ENCODE data around the gene SLC6A11. TPM values are rescaled to one million over a fixed set of nuclear protein-coding genes. Genes with fewer than 3 reads are reported as not detected.

SLC6A11 gene
- total RNA-seq, 4 donors from 2014 or later = not detected

DNA sequence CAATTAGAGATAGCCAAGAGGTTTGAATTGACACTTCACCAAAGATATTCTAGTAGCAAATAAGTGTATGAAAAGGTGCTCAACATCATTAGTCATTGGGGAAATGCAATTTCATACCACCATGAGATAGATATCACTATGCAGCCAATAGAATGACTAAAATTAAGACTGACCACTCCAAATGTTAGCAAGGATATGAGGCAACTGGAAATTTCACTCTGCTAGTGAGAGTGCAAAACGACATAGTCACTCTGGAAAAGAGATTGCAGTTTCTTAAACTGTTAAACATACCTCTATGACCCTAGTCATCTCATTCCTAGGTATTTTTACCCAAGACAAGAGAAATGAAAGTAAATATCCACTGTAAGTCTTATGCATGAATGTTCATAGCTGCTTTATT lies 27.6 kb upstream of the SLC6A11 start:
- H3K27ac ChIP-seq = no peak overlapping the region
- intact Hi-C loops (cut with DNase I) = no loop called here

DNA sequence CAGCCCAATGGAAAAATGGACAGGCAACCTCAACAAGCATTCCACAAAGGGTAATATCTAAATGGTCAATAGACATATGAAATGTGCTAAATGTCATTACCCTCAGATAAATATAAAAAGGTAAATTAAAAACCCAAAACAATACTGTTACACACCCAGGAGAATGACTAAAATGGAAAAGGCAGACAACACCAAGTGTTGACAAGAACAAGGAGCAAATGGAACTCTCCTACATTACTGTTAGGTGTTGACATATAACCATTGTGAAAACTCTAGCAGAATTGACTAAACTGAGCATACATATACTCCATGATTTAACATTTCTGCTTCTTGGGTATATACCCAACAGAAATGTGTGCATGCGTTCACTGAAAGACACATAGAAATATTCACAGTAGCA lies 25.3 kb upstream of the SLC6A11 start:
- no peak for TF ChIP-seq POLR2A (IDR thresholded peaks at IDR 0.05)
- TF ChIP-seq, protein P1, sequence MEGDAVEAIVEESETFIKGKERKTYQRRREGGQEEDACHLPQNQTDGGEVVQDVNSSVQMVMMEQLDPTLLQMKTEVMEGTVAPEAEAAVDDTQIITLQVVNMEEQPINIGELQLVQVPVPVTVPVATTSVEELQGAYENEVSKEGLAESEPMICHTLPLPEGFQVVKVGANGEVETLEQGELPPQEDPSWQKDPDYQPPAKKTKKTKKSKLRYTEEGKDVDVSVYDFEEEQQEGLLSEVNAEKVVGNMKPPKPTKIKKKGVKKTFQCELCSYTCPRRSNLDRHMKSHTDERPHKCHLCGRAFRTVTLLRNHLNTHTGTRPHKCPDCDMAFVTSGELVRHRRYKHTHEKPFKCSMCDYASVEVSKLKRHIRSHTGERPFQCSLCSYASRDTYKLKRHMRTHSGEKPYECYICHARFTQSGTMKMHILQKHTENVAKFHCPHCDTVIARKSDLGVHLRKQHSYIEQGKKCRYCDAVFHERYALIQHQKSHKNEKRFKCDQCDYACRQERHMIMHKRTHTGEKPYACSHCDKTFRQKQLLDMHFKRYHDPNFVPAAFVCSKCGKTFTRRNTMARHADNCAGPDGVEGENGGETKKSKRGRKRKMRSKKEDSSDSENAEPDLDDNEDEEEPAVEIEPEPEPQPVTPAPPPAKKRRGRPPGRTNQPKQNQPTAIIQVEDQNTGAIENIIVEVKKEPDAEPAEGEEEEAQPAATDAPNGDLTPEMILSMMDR (IDR thresholded peaks at IDR 0.05) = no peak
- DNase-seq = no peak
- no peak overlapping the region for H3K27ac ChIP-seq
- H3K4me3 ChIP-seq (replicated peaks in 1 of 3) = no peak overlapping the region
- H3K9me3 ChIP-seq = no peaks in the 10 kb centered on the region
- intact Hi-C loops (cut with DNase I) = no loop called here
- H3K36me3 ChIP-seq = no peaks in the 10 kb centered on the region
- WGBS, 2 donors = 93 to 100% methylated on average over 1 of the region's 1 CpG
- no peaks in the 10 kb centered on the region for H3K27me3 ChIP-seq
- no peaks in the 10 kb centered on the region for H3K4me1 ChIP-seq

More for the DNA sequence above, 27.6 kb upstream of the SLC6A11 start:
- Histone ChIP-seq H3K4me1 (no peaks in the 10 kb centered on the region), H3K9me3 (no peaks in the 10 kb centered on the region), H3K27me3 (no peaks in the 10 kb centered on the region), H3K36me3 (no peaks in the 10 kb centered on the region), H3K4me3 (replicated peaks in 1 of 3) (no peak overlapping the region)
- 30 to 35% methylated on average over 1 of the region's 1 CpG for WGBS, 2 donors
- no peak for DNase-seq
- TF ChIP-seq, protein P1 (IDR thresholded peaks at IDR 0.05) = no peak
- TF ChIP-seq POLR2A (IDR thresholded peaks at IDR 0.05) = no peak

DNA sequence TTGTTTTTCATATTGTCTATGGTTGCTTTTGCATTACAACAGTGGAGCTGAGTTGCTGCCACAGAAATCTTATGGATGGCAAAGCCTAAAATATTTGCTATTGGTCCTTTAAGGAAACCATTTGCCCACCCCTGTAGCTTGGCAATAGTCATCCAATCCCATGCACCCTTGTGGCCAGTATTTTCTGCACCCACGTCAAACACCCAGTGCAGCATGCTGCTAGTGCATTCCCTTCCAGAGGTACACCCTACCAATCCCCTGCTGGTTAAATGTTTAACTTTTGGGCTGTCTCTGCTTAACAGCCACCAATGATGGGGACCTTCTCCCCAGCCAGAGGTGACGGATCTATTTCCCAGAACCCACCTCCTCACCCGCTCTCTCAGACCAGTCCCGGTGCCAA lies 23.8 kb upstream of the SLC6A11 start:
- DNase-seq = no peak
- Histone ChIP-seq H3K27me3 (no peaks in the 10 kb centered on the region), H3K27ac (no peak overlapping the region), H3K36me3 (no peaks in the 10 kb centered on the region), H3K4me3 (replicated peaks in 1 of 3) (no peak overlapping the region), H3K9me3 (no peaks in the 10 kb centered on the region), H3K4me1 (no peaks in the 10 kb centered on the region)
- TF ChIP-seq POLR2A (IDR thresholded peaks at IDR 0.05) = no peak
- TF ChIP-seq, protein P1 (IDR thresholded peaks at IDR 0.05) = no peak
- intact Hi-C loops (cut with DNase I) = no loop called here
- WGBS, 2 donors = 77 to 84% methylated on average over 4 of the region's 4 CpGs

DNA sequence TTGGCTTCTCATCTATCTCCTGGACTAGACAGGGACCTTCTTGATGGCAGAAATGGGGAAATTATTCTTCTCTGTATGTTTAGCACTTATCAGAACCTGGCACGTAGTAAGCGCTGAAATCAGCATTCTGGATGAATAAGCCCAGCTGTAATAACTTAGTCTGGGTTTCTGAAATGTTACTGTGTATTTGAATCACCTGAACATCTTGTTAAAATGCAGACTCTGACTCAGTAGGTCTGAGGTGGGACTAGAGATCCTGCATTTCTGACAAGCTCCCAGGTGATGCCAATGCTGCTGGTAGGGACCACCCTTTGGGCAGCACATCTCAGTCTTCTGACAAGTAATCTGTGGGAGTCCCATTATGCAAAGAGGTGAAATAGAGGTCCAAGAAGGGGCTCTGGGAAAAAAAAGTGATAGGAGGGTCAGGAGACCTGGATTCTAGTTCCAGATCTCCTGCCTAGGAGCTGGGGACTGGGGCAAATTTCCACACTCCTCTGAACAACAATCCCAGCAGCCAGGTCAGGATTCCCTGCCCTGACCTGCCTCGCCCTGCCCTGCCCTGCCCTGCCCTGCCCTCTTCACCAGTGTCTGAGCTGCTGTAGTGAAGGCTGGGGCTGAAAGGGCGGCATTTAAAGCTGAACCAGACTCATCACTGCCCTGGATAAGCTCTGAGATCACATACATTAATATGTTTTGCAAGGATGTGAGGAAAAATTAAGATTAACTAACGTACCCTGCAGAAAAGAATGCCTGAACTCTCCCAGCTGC lies 17.2 kb upstream of the SLC6A11 start:
- no peaks in the 10 kb centered on the region for H3K9me3 ChIP-seq
- DNase-seq = no peak
- intact Hi-C loops (cut with DNase I) = no loop called here
- WGBS, 2 donors = 55 to 62% methylated on average over 5 of the region's 5 CpGs
- H3K27ac ChIP-seq = no peak overlapping the region
- no peak overlapping the region for H3K4me3 ChIP-seq (replicated peaks in 1 of 3)
- TF ChIP-seq, protein P1 (IDR thresholded peaks at IDR 0.05) = no peak
- no peak for TF ChIP-seq POLR2A (IDR thresholded peaks at IDR 0.05)
- H3K4me1 ChIP-seq = no peaks in the 10 kb centered on the region
- no peaks in the 10 kb centered on the region for H3K27me3 ChIP-seq
- H3K36me3 ChIP-seq = no peaks in the 10 kb centered on the region

DNA sequence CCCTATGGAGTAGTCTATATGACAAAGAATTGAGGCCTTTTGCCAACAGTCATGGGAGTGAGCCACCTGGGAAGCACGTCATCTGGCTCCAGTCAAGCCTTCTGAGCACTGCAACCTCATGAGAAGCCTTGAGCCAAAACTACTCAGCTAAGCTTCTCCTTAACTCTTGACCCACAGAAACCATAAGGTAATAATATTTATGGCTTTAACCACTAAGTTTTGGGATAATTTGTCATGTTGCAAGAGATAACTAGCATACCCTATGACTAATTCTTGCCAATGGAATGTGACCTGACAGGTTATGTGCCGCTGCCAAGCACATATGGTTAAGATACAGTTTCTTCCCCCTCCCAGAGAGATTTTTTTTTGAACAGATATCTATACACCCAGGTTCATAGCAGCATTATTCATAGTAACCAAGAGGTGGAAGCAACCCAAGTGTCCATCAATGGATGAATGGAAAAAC lies 11.8 kb upstream of the SLC6A11 start:
- 50 to 52% methylated on average over 2 of the region's 2 CpGs for WGBS, 2 donors
- no peaks in the 10 kb centered on the region for H3K36me3 ChIP-seq
- H3K4me3 ChIP-seq (replicated peaks in 1 of 3) = no peak overlapping the region
- H3K4me1 ChIP-seq = no peaks in the 10 kb centered on the region
- no peaks in the 10 kb centered on the region for H3K27me3 ChIP-seq
- intact Hi-C loops (cut with DNase I) = no loop called here
- no peaks in the 10 kb centered on the region for H3K9me3 ChIP-seq
- TF ChIP-seq, protein P1 (IDR thresholded peaks at IDR 0.05) = no peak
- no peak for TF ChIP-seq POLR2A (IDR thresholded peaks at IDR 0.05)
- no peak for DNase-seq
- H3K27ac ChIP-seq = no peak overlapping the region
